ENCODE measurements around the gene ARMC7. TPM values are rescaled to one million over a fixed set of nuclear protein-coding genes. Genes with fewer than 3 reads are reported as not detected.
"Not testable (repeated sequence)": the region's sequence is repeated elsewhere in the genome, so short reads cannot be mapped to it uniquely, and the experiment has no call there.

ARMC7 gene
- total RNA-seq, 1 donor from 2014 or later = 6.4 TPM

DNA sequence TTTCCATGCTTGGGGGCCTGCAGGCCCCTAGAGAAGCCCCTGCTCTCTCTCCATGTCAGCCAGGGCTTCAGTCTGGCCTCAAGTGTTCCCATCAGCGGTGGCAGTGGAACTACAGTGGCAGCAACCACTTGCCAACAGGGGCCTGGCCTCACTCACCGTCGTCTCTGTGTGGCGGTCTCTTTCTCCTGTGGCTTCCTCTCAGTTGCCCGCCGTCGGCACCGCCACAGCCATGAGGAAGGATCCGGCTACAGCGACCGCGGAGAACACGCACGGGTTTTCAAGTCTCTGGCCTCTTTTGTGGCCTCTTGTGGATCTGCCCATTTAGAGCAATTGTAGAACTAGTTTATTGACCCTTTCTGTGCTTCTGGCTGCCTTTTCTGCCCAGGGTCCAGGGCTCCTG is 8.5 kb downstream of the ARMC7 start:
- no peak for ATAC-seq
- intact Hi-C loops (cut with DNase I) = no loop called here
- no peak for DNase-seq (ENCODE audit: missing footprints)

GRCh38 chr17:75124041-75124818 is 14.5 kb downstream of the ARMC7 start:
- intact Hi-C loops (cut with DNase I) = no loop called here
- ATAC-seq = peak; percentile 35
- DNase-seq (ENCODE audit: missing footprints) = peak; percentile 83

DNA sequence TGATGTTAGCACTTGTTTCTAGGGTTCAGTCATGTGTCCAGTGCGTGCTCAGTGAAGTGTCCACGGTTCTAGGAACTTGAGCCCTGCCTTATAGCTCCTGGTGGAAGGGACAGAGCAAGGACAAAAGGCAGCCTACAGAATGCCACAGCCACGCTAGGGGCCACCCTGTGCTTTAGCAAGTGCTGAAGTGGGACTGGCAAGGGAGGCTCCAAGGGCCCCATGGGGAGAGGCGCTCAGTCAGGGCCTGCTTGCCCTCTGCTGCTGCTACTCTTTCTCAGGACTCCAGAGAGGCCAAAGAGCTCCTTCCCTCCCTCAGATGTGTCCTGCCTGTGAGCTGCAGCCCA is 15.0 kb downstream of the ARMC7 start:
- intact Hi-C loops (cut with DNase I) = no loop called here
- ATAC-seq (no peak), DNase-seq (ENCODE audit: missing footprints) (no peak)

DNA sequence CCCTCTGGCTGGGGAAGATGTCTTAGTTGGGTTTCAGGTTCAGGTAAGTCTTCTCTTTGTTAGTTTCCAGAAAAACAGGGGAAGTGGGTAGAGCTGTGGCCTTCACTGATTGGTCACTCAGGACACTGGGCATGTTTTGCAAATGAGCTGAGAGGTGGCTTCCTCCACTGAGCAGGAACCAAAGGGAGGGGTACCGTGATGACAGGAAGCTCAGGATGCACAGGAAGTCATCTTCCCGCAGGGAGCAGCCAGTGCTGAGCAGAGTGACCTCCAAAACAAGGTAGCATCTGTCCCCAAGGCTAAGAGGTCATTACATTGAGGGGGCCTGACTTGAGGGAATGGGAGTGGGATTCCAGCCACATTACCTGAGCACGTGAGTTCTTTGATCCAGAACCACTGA is 16.2 kb downstream of the ARMC7 start:
- intact Hi-C loops (cut with DNase I) = no loop called here
- no peak for DNase-seq (ENCODE audit: missing footprints)
- ATAC-seq = no peak

DNA sequence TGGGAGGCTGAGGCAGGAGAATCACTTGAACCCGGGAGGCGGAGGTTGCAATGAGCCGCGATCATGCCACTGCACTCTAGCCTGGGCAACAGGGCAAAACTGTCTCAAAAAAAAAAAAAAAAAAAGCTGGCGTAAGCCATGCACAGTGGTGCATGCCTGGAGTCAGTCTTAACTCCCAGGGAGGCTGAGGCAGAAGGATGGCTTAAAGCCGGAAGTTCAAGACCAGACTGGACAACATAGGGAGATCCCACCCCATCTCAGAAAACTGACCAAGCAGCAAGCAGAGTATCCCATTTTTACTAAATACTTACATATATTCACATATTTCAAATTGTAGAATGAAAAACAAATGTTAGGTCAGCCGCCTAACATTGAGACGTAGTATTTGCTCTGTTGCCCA is 17.2 kb downstream of the ARMC7 start:
- DNase-seq (ENCODE audit: missing footprints) (no peak), ATAC-seq (no peak)
- intact Hi-C loops (cut with DNase I) = no loop called here

- ATAC-seq; DNase-seq (ENCODE audit: missing footprints); intact Hi-C loops (cut with DNase I): not testable (repeated sequence)
Observed at GRCh38 chr17:75127936-75128335, 18.2 kb downstream of the ARMC7 start.

- intact Hi-C loops (cut with DNase I) = no loop called here
- ATAC-seq = no peak
- DNase-seq (ENCODE audit: missing footprints) = no peak
Observed at GRCh38 chr17:75128694-75129505, 19.1 kb downstream of the ARMC7 start.

DNA sequence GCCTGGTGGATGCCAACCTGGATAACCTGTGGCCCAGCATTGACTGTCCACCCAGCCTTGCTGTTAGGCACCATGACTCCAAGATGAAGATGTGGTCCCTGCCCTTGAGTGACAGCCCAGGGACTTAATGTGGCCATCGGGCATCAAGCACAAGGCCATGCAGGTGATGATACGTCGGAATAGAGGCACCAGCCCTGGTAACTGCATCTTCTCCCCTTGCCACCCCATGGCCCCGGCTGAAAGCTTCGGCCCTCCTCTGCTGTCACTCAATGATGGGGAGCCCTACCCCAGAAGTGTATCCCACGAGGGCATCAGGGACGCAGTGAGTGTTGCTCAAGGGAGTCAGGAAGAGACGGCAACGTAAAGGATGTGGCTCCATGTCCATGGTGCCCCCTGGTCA is 19.8 kb downstream of the ARMC7 start:
- intact Hi-C loops (cut with DNase I) = no loop called here
- ATAC-seq = no peak
- no peak for DNase-seq (ENCODE audit: missing footprints)

DNA sequence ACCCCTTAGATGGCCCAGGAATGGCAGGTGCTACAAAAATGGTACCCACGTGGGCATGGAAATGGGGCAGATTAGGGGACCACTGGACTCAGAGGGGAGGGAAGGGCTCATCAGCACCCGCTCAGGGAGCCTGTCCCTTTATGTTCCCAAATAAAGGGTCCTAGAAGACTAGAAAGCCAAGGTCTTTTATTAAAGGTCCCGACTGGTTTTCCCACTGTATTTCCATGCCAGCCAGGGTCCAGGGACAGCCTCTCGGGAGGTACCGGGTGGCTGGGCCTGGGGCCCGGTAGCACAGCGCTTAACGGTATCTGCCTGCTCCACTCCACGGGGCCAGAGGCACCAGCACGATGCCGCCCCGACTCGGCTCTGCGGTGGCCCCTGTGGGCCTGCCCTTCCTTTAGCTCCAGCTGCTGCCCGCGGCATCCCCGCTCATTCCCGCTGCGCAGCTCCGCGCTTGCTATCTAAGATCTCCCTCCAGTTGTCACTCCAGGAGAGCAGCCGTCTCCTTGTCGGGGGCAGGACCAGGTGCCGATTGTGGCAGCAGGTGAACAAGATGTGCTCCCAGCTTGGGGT is 20.4 kb downstream of the ARMC7 start:
- DNase-seq (ENCODE audit: missing footprints) (no peak), ATAC-seq (no peak)
- intact Hi-C loops (cut with DNase I) = loop anchor here (2.0 kb wide), 1 partner anchor 15 kb away; no protein-coding TSS in a partner anchor

- no peak for DNase-seq (ENCODE audit: missing footprints)
- ATAC-seq = peak; percentile 46
- intact Hi-C loops (cut with DNase I) = loop anchor here (2.0 kb wide), 1 partner anchor 16 kb away; no protein-coding TSS in a partner anchor
Observed at GRCh38 chr17:75130632-75131277, 21.0 kb downstream of the ARMC7 start.

DNA sequence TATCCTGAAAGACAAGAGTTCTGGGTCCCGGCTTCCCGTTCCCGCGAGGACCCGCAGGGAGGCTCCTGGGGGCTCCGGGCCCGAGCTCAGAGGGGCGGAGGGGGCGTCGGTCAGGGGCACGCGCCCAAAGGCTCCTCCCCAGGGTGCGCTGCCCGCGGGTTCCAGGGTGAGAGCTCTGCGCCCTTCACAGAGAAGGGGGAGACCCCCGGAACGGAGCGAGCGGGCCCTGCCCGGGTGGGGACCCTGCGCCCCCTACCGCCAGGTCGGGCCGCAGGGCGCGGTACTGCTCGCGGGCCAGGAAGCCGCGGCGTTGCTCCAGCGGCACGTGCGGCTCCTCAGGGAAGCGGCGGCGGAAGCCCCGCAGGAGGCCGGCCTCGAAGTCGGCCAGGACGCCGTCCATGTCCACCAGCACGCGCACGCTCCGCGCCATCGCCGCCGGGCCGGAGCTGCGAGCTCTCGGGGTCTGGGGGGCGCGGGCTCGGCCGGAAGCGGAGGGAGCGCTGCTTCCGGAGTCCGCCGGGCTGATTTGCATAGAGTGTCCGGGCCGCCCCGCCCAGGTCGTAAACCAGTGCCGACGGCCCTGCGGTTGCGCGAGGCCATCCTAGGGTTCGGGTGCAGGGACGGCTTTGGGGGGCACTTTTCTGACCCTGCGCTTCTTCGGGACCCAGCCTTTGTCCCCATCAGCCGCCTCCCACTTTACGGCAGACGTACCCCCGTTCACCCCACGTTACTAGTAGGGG is 21.7 kb downstream of the ARMC7 start, which contains the start of gene NT5C:
Gene NT5C, minus strand, starts transcription at position 465 of the 740 bp plus-strand sequence. Its CDS starts 35 bp downstream, at position 430.
- peak; percentile 93 for ATAC-seq
- intact Hi-C loops (cut with DNase I) = loop anchor here (2.0 kb wide), 1 partner anchor 17 kb away; no protein-coding TSS in a partner anchor
- peak; percentile 93 for DNase-seq (ENCODE audit: missing footprints)

DNA sequence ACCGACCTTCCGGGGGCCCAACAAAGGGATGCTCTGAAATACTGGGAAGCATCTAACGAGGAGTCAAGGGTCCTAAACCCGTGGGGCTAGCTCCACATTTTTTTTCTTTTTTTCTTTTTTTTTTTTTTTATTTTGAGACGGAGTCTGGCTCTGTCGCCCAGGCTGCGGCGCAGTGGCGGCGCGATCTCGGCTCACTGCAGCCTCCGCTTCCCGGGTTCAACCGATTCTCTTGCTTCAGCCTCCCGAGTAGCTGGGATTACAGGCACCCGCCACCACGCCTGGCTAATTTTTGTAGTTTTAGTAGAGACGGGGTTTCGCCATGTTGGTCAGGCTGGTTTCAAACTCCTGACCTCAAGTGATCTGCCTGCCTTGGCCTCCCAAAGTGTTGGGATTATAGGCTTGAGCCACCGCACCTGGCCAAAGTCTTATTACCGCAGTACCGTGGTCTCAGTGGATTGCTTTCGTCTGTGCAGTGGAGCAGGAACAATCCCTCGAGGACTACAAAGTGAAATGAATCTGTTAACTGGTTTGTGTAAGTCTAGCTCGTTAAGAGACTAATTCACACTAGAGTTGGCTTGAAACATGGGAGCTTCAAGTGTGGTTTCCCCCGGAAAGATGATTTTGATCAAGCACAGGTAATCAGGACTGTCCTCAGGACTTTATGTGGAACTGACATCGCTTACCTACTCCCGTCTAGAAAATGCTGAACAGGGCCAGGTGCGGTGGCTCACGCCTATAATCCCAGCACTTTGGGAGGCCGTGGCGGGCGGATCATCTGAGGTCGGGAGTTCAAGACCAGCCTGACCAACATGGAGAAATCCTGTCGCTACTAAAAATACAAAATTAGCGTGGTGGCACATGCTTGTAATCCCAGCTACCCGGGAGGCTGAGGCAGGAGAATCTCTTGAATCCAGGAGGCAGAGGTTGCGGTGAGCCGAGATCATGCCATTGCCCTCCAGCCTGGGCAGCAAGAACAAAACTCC is 22.5 kb downstream of the ARMC7 start:
- ATAC-seq; DNase-seq (ENCODE audit: missing footprints); intact Hi-C loops (cut with DNase I): not testable (repeated sequence)

- DNase-seq (ENCODE audit: missing footprints) (no peak), ATAC-seq (no peak)
- intact Hi-C loops (cut with DNase I) = no loop called here
Observed at GRCh38 chr17:75133001-75133400, 23.2 kb downstream of the ARMC7 start.

DNA sequence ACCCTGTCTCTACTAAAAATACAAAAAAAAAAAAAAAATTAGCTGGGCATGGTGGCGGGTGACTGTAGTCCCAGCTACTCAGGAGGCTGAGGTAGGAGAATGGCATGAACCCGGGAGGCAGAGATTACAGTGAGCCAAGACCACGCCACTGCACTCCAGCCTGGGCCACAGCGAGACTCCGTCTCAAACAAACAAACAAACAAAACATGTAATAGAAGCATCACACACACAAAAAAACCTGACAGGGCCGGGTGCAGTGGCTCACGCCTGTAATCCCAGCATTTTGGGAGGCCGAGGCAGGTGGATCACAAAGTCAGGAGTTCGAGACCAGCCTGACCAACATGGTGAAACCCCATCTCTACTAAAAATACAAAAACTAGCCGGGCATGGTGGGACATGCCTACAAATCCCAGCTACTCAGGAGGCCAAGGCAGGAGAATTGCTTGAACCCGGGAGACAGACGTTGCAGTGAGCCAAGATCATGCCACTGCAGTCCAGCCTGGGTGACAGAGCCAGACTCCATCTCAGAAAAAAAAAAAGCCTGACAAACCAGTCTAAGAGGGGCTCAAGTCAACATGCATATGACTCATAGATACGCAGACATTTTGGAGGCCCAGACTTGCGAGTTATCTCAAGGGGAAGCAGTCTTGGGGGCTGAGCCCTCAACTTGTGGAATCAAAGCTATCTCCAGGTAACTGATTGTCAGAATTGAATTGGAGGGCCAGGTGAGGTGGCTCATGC is 24.0 kb downstream of the ARMC7 start:
- ATAC-seq; intact Hi-C loops (cut with DNase I); DNase-seq (ENCODE audit: missing footprints): not testable (repeated sequence)

DNA sequence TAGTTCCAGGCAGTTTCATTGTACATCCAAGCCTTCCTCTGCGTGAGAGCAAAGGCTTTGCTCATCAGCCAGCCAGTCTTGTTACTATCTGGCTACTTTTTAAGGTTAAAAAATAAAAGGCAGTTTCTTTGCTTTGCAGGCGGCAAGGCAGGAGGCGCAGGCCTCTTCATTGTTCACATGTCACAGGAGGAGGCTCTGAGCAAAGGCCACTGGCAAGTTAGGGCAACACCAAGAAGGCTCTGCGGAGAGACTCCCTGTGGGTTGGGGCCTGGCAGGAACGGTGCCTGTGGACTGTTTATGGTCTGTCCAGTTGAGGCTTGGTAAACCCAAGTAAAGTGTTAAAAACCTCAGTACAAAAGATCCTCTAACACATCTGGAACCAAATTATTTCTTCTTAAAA is 25.7 kb downstream of the ARMC7 start:
- ATAC-seq = no peak
- no peak for DNase-seq (ENCODE audit: missing footprints)
- intact Hi-C loops (cut with DNase I) = no loop called here

- ATAC-seq = no peak
- no peak for DNase-seq (ENCODE audit: missing footprints)
- intact Hi-C loops (cut with DNase I) = no loop called here
Observed at GRCh38 chr17:75135946-75136345, 26.2 kb downstream of the ARMC7 start.

GRCh38 chr17:75137762-75138161 is 28.0 kb downstream of the ARMC7 start:
- ATAC-seq; DNase-seq (ENCODE audit: missing footprints); intact Hi-C loops (cut with DNase I): not testable (repeated sequence)
